HepG2 (cell line): ENCODE results near the gene ZFPL1. TPM values are rescaled to one million over a fixed set of nuclear protein-coding genes. Genes with fewer than 3 reads are reported as not detected.

Experiments
- AHR ChIP-seq: IDR thresholded peaks from 2 replicates; pipeline ENCODE4 v1.6.1; 2018; ENCODE audit warnings: missing genetic modification reagents, missing compliant biosample characterization
- ARID2 ChIP-seq: sonication (generic); formaldehyde crosslinking; IDR thresholded peaks from 2 replicates; pipeline ENCODE4 v1.8.1; 2022; ENCODE audit warnings: mild to moderate bottlenecking, missing genetic modification reagents, borderline replicate concordance
- GABPA ChIP-seq, 2 experiments: IDR thresholded peaks; 2 replicates each; pipeline ENCODE4 v1.6.1; 2011 to 2016; ENCODE audit warnings: low read depth in 2 of 2, low read length in 1 of 2, missing biosample characterization in 1 of 2, missing genetic modification characterization in 1 of 2
- HNRNPLL ChIP-seq: fragments of 200-400 bp; formaldehyde crosslinking; IDR thresholded peaks from 2 replicates; pipeline ENCODE4 v1.6.1; 2017; ENCODE audit warnings: mild to moderate bottlenecking, low read depth, low read length; ENCODE audit not compliant: poor library complexity, severe bottlenecking
- MED8 ChIP-seq: sonication (generic); formaldehyde crosslinking; IDR thresholded peaks from 2 replicates; pipeline ENCODE4 v1.8.1; 2023; ENCODE audit warnings: mild to moderate bottlenecking, missing genetic modification reagents; ENCODE audit not compliant: insufficient replicate concordance
- MEIS2 ChIP-seq: sonication (generic); formaldehyde crosslinking; IDR thresholded peaks from 2 replicates; pipeline ENCODE4 v1.9.0; 2021; ENCODE audit warnings: mild to moderate bottlenecking, missing genetic modification reagents
- SP4 ChIP-seq: sonication (generic); formaldehyde crosslinking; IDR thresholded peaks from 2 replicates; pipeline ENCODE4 v1.8.1; 2023; ENCODE audit warnings: mild to moderate bottlenecking, missing genetic modification reagents
- ZBTB21 ChIP-seq: sonication (generic); formaldehyde crosslinking; IDR thresholded peaks from 2 replicates; pipeline ENCODE4 v1.4.0; 2020; ENCODE audit warnings: missing genetic modification reagents
- ZNF263 ChIP-seq: sonication (generic); formaldehyde crosslinking; IDR thresholded peaks from 2 replicates; pipeline ENCODE4 v1.4.0; 2020; ENCODE audit warnings: missing genetic modification reagents
- ZNF83 ChIP-seq: sonication (generic); formaldehyde crosslinking; IDR thresholded peaks from 2 replicates; pipeline ENCODE4 v1.4.0; 2020; ENCODE audit warnings: missing genetic modification reagents, mild to moderate bottlenecking, borderline replicate concordance
- polyA plus RNA-seq, 8 experiments: library from polyadenylated mRNA; depleted of rRNA in 3 of 8; stranded (reverse) in 7 of 8; unstranded in 1 of 8; fragments of >200 nt; fragmentation: Illumina TruSeq in 4 of 8; extraction: Trizol in 4 of 8; gene quantifications; 2 replicates each; pipeline versions ENCODE4 v1.2.1 to v1.2.3, GENCODE V29; 2011 to 2016; ENCODE audit warnings: low read depth in 4 of 8, missing spikeins in 1 of 8, mixed read lengths in 1 of 8; ENCODE audit not compliant: insufficient read depth in 1 of 8
- total RNA-seq, 5 experiments: library from RNA; depleted of rRNA; stranded (reverse); fragments of >200 nt; fragmentation: Illumina TruSeq; extraction: Trizol; gene quantifications; 2 replicates each; pipeline ENCODE4 v1.2.3, GENCODE V29; 2016; ENCODE audit warnings: low read depth in 1 of 5
- TF ChIP-seq, protein P1 (sequence below): sonication (generic); formaldehyde crosslinking; IDR thresholded peaks from 2 replicates; pipeline ENCODE4 v1.4.0; 2020; ENCODE audit warnings: missing genetic modification reagents, borderline replicate concordance
- TF ChIP-seq, protein P2 (sequence below): IDR thresholded peaks from 2 replicates; pipeline ENCODE4 v1.6.1; 2016; ENCODE audit warnings: mild to moderate bottlenecking, missing biosample characterization, missing genetic modification reagents
- TF ChIP-seq, protein P3 (sequence below): sonication (generic); formaldehyde crosslinking; IDR thresholded peaks from 2 replicates; pipeline ENCODE4 v1.5.1; 2020; ENCODE audit warnings: missing genetic modification reagents, mild to moderate bottlenecking, borderline replicate concordance
- TF ChIP-seq, protein P4 (sequence below), 2 experiments: fragments of 450-650 bp in 1 of 2; sonication (generic) in 1 of 2; formaldehyde crosslinking in 1 of 2; IDR thresholded peaks; 2 replicates each; pipeline versions ENCODE4 v1.6.1 to v1.8.0; 2016 to 2022; ENCODE audit warnings: antibody characterized with exemption in 1 of 2, mild to moderate bottlenecking in 1 of 2, missing genetic modification reagents in 1 of 2

The ZFPL1 gene
- total and polyA plus RNA-seq, 2 of the 13 experiments (the other 11 are each of a cell fraction or from before 2014, with no cell fraction given) = 32.2 to 56.0 TPM

DNA sequence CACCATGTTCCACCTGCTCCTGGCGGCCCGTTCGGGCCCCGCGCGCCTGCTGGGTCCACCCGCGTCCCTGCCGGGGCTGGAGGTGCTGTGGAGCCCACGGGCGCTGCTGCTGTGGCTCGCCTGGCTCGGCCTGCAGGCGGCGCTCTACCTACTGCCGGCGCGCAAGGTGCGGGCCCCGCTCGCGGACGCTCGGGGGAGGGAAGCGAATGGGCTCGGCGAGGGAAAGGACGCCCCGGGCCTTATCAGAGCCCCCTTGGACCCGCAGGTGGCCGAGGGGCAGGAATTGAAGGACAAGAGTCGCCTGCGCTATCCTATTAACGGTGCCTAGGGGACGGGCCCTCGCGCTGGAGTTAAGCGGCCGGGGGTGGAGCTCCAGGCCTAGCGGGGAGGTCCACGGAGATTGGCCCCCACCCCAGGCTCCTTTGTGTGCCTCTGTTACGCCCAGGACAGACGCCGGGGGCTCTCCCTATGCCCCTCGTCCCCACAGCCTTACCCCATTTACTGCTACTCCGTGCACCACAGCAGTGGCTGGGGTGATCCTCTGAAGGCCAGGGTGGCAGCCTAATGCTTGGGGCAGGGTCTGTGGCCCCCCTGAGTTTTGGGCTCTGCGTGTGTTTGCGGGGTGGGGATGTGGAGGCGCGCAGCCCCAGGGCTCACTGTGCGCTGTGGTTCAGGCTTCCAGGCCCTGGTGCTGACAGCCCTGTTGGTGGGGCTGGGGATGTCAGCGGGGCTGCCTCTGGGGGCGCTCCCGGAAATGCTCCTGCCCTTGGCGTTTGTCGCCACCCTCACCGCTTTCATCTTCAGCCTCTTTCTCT, 28.7 kb downstream of the ZFPL1 start (continued):
- TF ChIP-seq GABPA (IDR thresholded peaks at IDR 0.05; ENCODE audit: low read depth, low read length) (no peak), GABPA (CRISPR knock-in tag; IDR thresholded peaks at IDR 0.05; ENCODE audit: low read depth) (peak; percentile 68), ZNF263 (CRISPR knock-in tag) (no peak; the same call in 1 of the 2 replicates), ZBTB21 (CRISPR knock-in tag) (no peak), SP4 (CRISPR knock-in tag) (peak; percentile 54), MED8 (CRISPR knock-in tag) (peak; percentile 53), AHR (CRISPR knock-in tag) (peak; percentile 51; the same call in 1 of the 2 replicates), ZNF83 (CRISPR knock-in tag) (no peak), ARID2 (CRISPR knock-in tag) (peak; percentile 46; the same call in 1 of the 2 replicates), HNRNPLL (peak; percentile 56), MEIS2 (0 out of 2 replicates have a peak, but pooled peaks have one; percentile 65)
- TF ChIP-seq, protein P1, sequence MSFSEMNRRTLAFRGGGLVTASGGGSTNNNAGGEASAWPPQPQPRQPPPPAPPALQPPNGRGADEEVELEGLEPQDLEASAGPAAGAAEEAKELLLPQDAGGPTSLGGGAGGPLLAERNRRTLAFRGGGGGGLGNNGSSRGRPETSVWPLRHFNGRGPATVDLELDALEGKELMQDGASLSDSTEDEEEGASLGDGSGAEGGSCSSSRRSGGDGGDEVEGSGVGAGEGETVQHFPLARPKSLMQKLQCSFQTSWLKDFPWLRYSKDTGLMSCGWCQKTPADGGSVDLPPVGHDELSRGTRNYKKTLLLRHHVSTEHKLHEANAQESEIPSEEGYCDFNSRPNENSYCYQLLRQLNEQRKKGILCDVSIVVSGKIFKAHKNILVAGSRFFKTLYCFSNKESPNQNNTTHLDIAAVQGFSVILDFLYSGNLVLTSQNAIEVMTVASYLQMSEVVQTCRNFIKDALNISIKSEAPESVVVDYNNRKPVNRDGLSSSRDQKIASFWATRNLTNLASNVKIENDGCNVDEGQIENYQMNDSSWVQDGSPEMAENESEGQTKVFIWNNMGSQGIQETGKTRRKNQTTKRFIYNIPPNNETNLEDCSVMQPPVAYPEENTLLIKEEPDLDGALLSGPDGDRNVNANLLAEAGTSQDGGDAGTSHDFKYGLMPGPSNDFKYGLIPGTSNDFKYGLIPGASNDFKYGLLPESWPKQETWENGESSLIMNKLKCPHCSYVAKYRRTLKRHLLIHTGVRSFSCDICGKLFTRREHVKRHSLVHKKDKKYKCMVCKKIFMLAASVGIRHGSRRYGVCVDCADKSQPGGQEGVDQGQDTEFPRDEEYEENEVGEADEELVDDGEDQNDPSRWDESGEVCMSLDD (CRISPR knock-in tag) = no peak
- TF ChIP-seq, protein P2, sequence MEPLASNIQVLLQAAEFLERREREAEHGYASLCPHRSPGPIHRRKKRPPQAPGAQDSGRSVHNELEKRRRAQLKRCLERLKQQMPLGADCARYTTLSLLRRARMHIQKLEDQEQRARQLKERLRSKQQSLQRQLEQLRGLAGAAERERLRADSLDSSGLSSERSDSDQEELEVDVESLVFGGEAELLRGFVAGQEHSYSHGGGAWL (CRISPR knock-in tag) = no peak
- TF ChIP-seq, protein P3, sequence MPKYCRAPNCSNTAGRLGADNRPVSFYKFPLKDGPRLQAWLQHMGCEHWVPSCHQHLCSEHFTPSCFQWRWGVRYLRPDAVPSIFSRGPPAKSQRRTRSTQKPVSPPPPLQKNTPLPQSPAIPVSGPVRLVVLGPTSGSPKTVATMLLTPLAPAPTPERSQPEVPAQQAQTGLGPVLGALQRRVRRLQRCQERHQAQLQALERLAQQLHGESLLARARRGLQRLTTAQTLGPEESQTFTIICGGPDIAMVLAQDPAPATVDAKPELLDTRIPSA (CRISPR knock-in tag) = no peak
- TF ChIP-seq, protein P4, sequence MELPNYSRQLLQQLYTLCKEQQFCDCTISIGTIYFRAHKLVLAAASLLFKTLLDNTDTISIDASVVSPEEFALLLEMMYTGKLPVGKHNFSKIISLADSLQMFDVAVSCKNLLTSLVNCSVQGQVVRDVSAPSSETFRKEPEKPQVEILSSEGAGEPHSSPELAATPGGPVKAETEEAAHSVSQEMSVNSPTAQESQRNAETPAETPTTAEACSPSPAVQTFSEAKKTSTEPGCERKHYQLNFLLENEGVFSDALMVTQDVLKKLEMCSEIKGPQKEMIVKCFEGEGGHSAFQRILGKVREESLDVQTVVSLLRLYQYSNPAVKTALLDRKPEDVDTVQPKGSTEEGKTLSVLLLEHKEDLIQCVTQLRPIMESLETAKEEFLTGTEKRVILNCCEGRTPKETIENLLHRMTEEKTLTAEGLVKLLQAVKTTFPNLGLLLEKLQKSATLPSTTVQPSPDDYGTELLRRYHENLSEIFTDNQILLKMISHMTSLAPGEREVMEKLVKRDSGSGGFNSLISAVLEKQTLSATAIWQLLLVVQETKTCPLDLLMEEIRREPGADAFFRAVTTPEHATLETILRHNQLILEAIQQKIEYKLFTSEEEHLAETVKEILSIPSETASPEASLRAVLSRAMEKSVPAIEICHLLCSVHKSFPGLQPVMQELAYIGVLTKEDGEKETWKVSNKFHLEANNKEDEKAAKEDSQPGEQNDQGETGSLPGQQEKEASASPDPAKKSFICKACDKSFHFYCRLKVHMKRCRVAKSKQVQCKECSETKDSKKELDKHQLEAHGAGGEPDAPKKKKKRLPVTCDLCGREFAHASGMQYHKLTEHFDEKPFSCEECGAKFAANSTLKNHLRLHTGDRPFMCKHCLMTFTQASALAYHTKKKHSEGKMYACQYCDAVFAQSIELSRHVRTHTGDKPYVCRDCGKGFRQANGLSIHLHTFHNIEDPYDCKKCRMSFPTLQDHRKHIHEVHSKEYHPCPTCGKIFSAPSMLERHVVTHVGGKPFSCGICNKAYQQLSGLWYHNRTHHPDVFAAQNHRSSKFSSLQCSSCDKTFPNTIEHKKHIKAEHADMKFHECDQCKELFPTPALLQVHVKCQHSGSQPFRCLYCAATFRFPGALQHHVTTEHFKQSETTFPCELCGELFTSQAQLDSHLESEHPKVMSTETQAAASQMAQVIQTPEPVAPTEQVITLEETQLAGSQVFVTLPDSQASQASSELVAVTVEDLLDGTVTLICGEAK (IDR thresholded peaks at IDR 0.05) = no peak
- TF ChIP-seq, protein P4 (CRISPR knock-in tag; IDR thresholded peaks at IDR 0.05) = no peak
